ENCODE measurements around the gene ANKIB1.
"Not testable (repeated sequence)": the region's sequence is repeated elsewhere in the genome, so short reads cannot be mapped to it uniquely, and the experiment has no call there.

ANKIB1 gene

DNA sequence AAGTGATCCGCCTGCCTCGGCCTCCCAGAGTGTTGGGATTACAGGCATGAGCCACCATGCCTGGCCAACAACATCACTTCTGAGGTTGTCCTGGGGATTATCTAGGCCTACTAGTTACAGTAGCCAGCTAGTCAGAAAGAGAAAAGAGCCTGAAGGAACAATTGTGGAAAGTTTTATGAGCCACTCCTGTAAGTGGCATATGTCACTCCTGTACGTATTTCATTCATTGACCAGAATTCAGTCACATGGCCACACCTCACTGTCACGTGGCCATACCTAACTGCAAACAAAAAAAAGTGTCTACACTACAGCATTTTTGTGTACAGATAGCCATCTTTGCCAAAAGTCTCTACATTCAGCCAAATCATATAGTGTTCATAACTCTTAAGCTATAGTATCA, 85.7 kb downstream of the ANKIB1 start:
- DNase-seq, result no peak

- no peak for DNase-seq
These were observed 87.0 kb downstream of the ANKIB1 start for GRCh38 chr7:92332782-92333181.

- no peak for DNase-seq
These were observed 88.1 kb downstream of the ANKIB1 start for GRCh38 chr7:92333866-92334265.

DNA sequence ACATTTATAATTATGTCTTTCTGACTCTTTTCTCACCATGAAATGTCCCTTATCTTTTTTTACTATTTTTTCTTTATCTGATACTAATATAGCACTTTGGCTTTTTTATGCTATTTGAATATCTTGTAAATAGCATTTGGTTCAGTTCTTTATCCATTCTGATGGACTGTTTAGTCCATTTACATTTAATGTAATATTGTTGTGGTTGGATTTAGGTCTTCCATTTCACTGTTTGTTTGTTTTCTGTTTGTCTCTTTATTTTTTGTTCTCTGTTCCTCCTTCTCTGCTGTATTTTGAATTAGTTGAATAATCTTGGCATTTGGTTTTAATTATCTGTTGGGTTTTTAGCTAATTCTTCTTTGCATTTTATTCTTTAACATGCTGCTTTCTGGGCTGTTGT, 89.8 kb downstream of the ANKIB1 start:
- DNase-seq, result no peak

DNA sequence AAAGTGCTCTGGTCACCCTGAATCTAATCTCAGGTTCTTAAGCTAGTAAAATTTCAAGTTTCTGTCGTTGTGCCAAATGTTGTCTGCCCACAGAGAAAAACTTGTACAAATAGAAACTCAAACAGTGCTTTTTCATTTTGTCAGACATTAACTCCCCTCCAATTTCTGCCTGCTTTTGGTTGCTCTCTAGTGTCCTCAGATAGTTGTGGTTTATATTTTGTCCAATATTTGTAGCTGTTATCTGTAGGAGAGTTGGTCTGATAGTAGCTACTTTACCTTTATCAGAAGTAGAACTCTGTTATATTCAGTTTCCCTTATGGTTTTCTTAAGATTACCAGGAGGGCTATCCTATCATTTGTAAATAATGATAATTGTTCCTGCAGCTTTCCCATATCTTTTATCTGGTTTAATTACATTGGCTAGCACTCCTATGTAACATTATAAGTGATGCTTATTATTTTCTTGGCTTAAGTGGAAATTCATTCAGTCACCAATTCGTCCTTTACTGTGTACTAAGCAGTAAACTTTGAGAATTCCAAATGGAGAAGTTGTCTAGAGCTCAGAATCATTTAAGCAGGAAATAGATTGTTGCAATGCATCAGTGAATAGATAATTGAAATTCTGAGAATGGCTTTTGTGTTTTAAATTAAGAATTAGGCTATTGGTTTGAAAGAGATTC, 91.0 kb downstream of the ANKIB1 start:
- no peak for DNase-seq

GRCh38 chr7:92340016-92340415, 94.2 kb downstream of the ANKIB1 start:
- no peak for DNase-seq

DNA sequence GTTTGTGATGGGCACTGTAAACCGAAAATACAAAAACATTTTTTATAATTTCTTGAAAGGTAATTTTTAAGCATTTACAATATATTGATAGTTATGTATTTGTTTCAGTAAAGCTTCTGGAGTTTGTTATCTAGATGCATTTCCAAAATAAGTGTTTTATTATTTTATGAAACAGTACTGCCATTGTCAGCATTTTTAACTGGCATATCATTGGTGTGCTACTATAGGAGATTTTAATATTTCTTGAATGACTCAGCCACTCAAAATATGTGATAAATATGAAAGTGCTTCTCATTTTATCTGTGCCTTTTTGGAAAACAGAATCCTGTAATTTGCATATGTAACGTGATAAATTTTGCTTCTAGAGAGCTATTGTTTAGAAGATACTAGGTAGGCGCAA, 97.9 kb downstream of the ANKIB1 start:
- no peak for DNase-seq

- DNase-seq, result no peak
These were observed 106.2 kb downstream of the ANKIB1 start for GRCh38 chr7:92352009-92352408.

GRCh38 chr7:92354214-92354613, 108.4 kb downstream of the ANKIB1 start:
- DNase-seq, result no peak

DNA sequence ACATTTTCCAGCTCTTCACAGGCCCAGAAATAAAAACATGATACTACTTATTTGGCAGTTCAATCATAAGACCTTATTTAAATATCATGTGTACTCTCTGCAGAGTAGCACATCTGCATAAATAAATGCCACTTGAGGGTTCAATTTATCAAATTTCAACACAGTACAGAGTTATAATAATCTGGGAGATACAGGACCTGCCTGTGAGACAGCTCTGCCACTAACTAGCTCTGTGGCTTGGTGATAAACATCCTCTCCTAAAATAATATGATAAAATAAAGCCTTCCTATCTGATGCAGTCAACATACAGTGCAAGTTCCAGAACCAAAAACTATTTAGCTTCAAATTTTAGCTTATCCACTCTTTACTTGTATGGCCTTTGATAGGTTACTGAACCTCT, 110.6 kb downstream of the ANKIB1 start:
- no peak for DNase-seq

GRCh38 chr7:92357260-92357659, 111.5 kb downstream of the ANKIB1 start:
- no peak for DNase-seq

- not testable (repeated sequence) for DNase-seq
These were observed 113.4 kb downstream of the ANKIB1 start for GRCh38 chr7:92359179-92359578.

DNA sequence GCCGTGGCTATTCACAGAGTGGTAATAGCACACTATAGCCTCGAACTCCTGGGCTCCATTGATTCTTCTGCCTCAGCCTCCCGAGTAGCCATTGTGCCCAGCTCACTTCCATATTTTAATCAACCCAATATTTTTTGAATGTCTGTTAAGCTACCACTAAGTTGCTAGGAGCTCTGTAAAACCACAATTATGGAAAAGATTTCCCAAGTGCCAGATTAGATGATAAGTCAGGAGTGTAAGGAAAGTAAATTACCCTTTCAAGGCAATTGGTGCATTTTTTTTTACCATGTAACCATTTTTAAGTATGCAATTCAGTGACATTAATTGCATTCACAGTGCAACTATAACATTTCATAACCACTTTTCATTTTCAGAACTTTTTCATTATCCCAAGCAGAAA, 114.0 kb downstream of the ANKIB1 start:
- DNase-seq, result no peak

- DNase-seq, result no peak
These were observed 114.6 kb downstream of the ANKIB1 start for GRCh38 chr7:92360387-92360786.

- DNase-seq, result no peak
These were observed 116.4 kb downstream of the ANKIB1 start for GRCh38 chr7:92362131-92362530.

DNA sequence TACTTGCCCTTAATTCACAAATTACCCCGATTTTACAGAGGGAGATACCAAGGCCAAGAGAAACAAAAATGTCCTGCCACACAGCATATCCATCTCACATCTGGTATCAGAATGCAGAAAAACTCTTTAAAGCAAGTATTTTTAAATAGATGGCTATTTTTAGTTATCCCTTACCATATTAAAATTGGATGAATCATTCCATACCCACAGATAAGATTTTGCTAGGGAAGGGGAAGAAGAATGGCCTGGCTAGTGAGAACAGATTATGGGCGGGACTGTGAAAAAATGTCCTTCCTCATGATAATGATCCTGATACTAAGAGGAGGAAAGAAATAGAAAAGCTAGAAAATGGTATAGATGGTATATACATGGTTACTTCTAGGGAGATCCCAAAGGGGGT, 121.0 kb downstream of the ANKIB1 start:
- no peak for DNase-seq

GRCh38 chr7:92368741-92369140, 123.0 kb downstream of the ANKIB1 start:
- DNase-seq, result no peak

GRCh38 chr7:92375013-92375412, 129.2 kb downstream of the ANKIB1 start:
- no peak for DNase-seq

DNA sequence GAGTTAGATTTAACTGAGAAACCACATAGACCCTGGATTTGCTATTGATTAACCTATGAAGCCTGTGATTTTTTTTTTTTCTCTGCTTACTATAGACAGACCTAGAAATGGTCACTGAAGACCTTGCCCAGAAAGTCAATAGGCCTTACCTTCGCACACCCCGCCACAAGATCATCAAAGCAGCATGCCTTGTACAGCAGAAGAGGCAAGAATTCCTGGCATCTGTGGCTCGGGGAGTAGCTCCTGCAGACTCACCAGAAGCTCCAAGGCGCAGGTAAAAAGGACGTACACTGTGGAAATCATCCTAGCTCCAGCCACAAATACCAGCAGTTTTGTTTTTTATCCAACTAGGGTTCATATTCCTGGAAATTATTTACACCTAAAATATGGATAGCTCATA, 145.3 kb downstream of the ANKIB1 start:
- DNase-seq, result no peak

GRCh38 chr7:92397542-92397941, 151.8 kb downstream of the ANKIB1 start:
- DNase-seq, result no peak

DNA sequence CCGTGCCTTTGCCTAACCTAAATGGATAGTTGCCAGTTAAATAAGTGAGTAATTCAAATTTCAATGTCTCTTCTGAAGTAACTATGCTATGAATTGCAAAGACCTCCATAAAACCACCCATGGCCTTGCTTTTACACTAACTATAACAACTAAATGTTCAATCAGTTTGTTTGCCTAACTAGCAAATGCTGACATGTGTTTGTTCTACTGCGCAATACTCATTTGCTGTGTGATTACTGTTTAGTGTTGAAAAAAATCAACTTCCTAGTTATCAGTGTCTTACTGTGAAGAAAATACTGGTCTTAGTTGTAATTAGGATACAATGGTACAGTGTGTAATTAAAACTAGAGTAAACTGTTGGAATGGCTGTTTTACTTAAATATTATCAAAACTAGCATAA, 154.2 kb downstream of the ANKIB1 start:
- DNase-seq, result no peak

GRCh38 chr7:92402920-92403759, 157.4 kb downstream of the ANKIB1 start:
- no peak for DNase-seq

DNA sequence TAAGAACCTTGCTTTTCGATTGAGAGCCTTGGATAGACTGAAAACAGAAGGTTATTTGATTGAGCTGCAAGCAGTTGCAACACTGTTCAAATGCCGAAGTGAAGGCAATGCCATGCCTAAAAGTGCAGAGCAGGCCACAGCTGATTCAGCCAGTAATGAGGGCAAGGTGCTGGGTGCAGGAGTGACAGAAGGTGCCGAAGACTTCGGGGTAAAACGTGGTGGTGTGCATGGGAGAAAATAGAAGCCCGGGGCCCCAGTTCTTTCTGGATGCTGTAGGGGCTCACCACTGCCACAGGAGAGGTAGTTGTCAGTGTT, 157.9 kb downstream of the ANKIB1 start:
- no peak for DNase-seq

GRCh38 chr7:92404170-92404614, 158.4 kb downstream of the ANKIB1 start:
- DNase-seq, result peak; percentile 13

DNA sequence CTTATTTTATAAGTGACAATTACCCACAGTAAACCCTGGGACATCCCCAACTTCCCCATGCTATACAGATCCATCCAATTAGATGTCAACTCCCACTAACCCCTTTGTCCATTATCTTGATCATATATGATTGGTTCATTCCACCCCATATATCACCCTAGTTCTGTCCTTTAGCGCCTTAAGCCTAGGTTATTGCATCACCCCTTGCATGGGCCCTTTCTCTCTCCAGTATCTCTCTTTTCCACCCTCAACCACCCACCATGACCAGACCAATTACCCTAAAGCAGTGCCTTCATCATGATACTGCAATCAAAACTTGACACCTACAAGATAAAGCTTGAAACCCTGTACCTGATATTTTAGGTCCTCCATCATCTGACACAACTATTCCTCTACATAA, 163.6 kb downstream of the ANKIB1 start:
- no peak for DNase-seq
